NB4 (cell line): ENCODE results near the gene NXPH1.

ENCODE experiments used
- CTCF ChIP-seq: IDR thresholded peaks from one replicate; pipeline ENCODE4 v1.5.1; 2012; ENCODE audit warnings: low read depth, low read length
- MAX ChIP-seq: IDR thresholded peaks from 2 replicates; pipeline ENCODE4 v1.6.1; 2011; ENCODE audit warnings: low read depth, low read length
- MYC ChIP-seq: IDR thresholded peaks from 2 replicates; pipeline ENCODE4 v1.6.1; 2011; ENCODE audit warnings: low read depth, low read length
- POLR2A ChIP-seq: IDR thresholded peaks from 2 replicates; pipeline ENCODE4 v1.6.1; 2011; ENCODE audit warnings: mild to moderate bottlenecking; ENCODE audit not compliant: insufficient read length; ENCODE audit errors: extremely low read depth

- no peak for TF ChIP-seq CTCF
- no peak for TF ChIP-seq POLR2A
- TF ChIP-seq MAX = no peak
- no peak for TF ChIP-seq MYC
Measured at GRCh38 chr7:8430643-8431042, 2.8 kb upstream of the NXPH1 start.
